DOHH2 (cell line): ENCODE data around the gene INPP4A.

ENCODE experiments used
- H3F3A ChIP-seq: fragments of 200-600 bp; sonication (generic), shearing (Covaris generic); 2 replicates; pipeline ENCODE4 v1.6.0; 2016; ENCODE audit warnings: antibody characterized with exemption, mild to moderate bottlenecking; ENCODE audit not compliant: control insufficient read depth, insufficient read depth
- H3K27ac ChIP-seq: fragments of 200-600 bp; sonication (generic); 2 replicates; pipeline ENCODE4 v1.5.1; 2014; ENCODE audit warnings: low read depth, mild to moderate bottlenecking, low read length, moderate library complexity
- H3K27me3 ChIP-seq: fragments of 200-600 bp; sonication (generic); 2 replicates; pipeline ENCODE4 v1.6.1; 2014; ENCODE audit warnings: mild to moderate bottlenecking, low read length, mixed read lengths; ENCODE audit not compliant: control insufficient read depth
- H3K36me3 ChIP-seq: fragments of 200-600 bp; sonication (generic); 2 replicates; pipeline ENCODE4 v1.6.1; 2014; ENCODE audit warnings: mild to moderate bottlenecking, low read length, moderate library complexity, mixed read lengths; ENCODE audit not compliant: control insufficient read depth
- H3K4me1 ChIP-seq: fragments of 200-600 bp; sonication (generic); 2 replicates; pipeline ENCODE4 v1.6.1; 2014; ENCODE audit warnings: mild to moderate bottlenecking, low read length, mixed read lengths; ENCODE audit not compliant: control insufficient read depth
- H3K4me2 ChIP-seq: fragments of 200-600 bp; sonication (generic); 2 replicates; pipeline ENCODE4 v1.6.0; 2014; ENCODE audit warnings: mild to moderate bottlenecking, low read length, moderate library complexity
- H3K4me3 ChIP-seq: fragments of 200-600 bp; sonication (generic); 2 replicates; pipeline ENCODE4 v1.5.1; 2014; ENCODE audit warnings: mild to moderate bottlenecking, low read length, mixed read lengths
- H3K79me2 ChIP-seq: fragments of 200-600 bp; sonication (generic); 2 replicates; pipeline ENCODE4 v1.6.1; 2014; ENCODE audit warnings: mild to moderate bottlenecking, low read length, mixed read lengths; ENCODE audit not compliant: control insufficient read depth
- H3K9me2 ChIP-seq: fragments of 200-600 bp; sonication (generic); replicated peaks from 2 replicates; pipeline ENCODE4 v1.6.1; 2014; ENCODE audit warnings: mild to moderate bottlenecking, low read length, mixed read lengths; ENCODE audit not compliant: control insufficient read depth
- H3K9me3 ChIP-seq: fragments of 200-600 bp; sonication (generic); 2 replicates; pipeline ENCODE4 v1.6.1; 2014; ENCODE audit warnings: antibody characterized with exemption, low read length, mixed read lengths; ENCODE audit not compliant: control insufficient read depth, insufficient read depth
- H4K20me1 ChIP-seq: fragments of 200-600 bp; sonication (generic); 2 replicates; pipeline ENCODE4 v1.6.0; 2014; ENCODE audit warnings: low read depth, mild to moderate bottlenecking, antibody characterized with exemption, low read length, moderate library complexity; ENCODE audit not compliant: control insufficient read depth, insufficient read depth
- CTCF ChIP-seq: fragments of 200-600 bp; sonication (generic); IDR thresholded peaks from one replicate; pipeline ENCODE4 v1.5.1; 2014; ENCODE audit warnings: antibody characterized with exemption, mild to moderate bottlenecking, low read depth, low read length; ENCODE audit not compliant: poor library complexity, severe bottlenecking
- EZH2phosphoT487 ChIP-seq: fragments of 200-600 bp; sonication (generic); IDR thresholded peaks from 2 replicates; pipeline ENCODE4 v1.6.1; 2017; ENCODE audit warnings: borderline replicate concordance, mild to moderate bottlenecking, antibody characterized with exemption, low read length, moderate library complexity, mixed read lengths

INPP4A gene

DNA sequence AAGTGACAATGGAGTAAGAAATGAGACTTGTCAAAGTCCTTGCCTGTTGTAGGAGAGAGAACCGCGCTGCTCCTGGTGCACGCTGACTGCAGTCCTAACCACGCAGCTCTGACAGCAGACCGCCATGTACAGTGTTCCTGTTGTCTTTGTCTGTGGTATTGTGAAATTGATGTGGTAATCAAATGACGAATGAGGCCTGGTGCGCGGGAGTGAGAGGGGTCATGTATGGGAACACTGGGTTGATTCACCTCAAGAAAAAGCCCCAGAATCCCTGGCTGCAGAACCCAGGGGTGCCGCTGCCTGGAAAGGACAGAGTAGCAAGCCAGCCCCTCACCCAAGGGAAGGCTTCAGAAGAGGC is 64.0 kb downstream of the INPP4A start:
- H3K4me1 ChIP-seq, result no peaks in the 10 kb centered on the region
- H3K27ac ChIP-seq, result no peak overlapping the region
- no peaks in the 10 kb centered on the region for H3F3A ChIP-seq
- H3K79me2 ChIP-seq, result no peaks in the 10 kb centered on the region; the same call in 1 of the 2 replicates
- no peaks in the 10 kb centered on the region for H3K9me2 ChIP-seq
- no peaks in the 10 kb centered on the region for H3K27me3 ChIP-seq
- H4K20me1 ChIP-seq, result no peaks in the 10 kb centered on the region
- TF ChIP-seq EZH2phosphoT487, result no peak
- TF ChIP-seq CTCF, result no peak
- no peaks in the 10 kb centered on the region for H3K9me3 ChIP-seq
- H3K4me3 ChIP-seq, result no peak overlapping the region
- no peak overlapping the region for H3K4me2 ChIP-seq
- H3K36me3 ChIP-seq, result no peaks in the 10 kb centered on the region

- no peaks in the 10 kb centered on the region for H4K20me1 ChIP-seq
- no peaks in the 10 kb centered on the region for H3K27me3 ChIP-seq
- no peaks in the 10 kb centered on the region for H3K9me3 ChIP-seq
- H3F3A ChIP-seq, result no peaks in the 10 kb centered on the region
- H3K9me2 ChIP-seq, result no peaks in the 10 kb centered on the region
- no peaks in the 10 kb centered on the region for H3K36me3 ChIP-seq
- no peak overlapping the region for H3K4me2 ChIP-seq
- H3K4me3 ChIP-seq, result no peak overlapping the region
- H3K4me1 ChIP-seq, result no peaks in the 10 kb centered on the region
- H3K79me2 ChIP-seq, result no peaks in the 10 kb centered on the region; the same call in 1 of the 2 replicates
- TF ChIP-seq EZH2phosphoT487, result no peak
- TF ChIP-seq CTCF, result no peak
- no peak overlapping the region for H3K27ac ChIP-seq
These were observed 65.1 kb downstream of the INPP4A start for GRCh38 chr2:98509542-98510321.

DNA sequence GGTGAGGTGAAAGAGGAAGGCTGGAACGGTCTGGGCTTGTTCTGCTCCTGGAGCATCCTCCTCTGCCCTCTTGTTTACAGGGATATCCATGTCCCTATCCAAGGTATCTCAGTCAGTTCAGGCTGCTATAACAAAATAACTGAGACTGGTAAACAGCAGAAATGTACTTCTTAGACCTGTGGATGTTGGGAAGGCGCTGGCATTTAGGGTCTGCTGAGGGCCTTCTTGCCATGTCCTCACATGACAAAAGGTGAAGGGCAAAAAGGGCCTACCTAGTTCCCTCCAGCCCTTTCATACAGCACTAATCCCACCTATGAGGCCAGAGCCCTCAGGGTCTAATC is 65.6 kb downstream of the INPP4A start:
- no peak overlapping the region for H3K27ac ChIP-seq
- H3K4me2 ChIP-seq, result no peak overlapping the region
- no peaks in the 10 kb centered on the region; the same call in 1 of the 2 replicates for H3K79me2 ChIP-seq
- no peaks in the 10 kb centered on the region for H3F3A ChIP-seq
- H3K9me3 ChIP-seq, result no peaks in the 10 kb centered on the region
- no peaks in the 10 kb centered on the region for H3K4me1 ChIP-seq
- H3K9me2 ChIP-seq, result no peaks in the 10 kb centered on the region
- H3K4me3 ChIP-seq, result no peak overlapping the region
- no peaks in the 10 kb centered on the region for H3K27me3 ChIP-seq
- no peaks in the 10 kb centered on the region for H3K36me3 ChIP-seq
- TF ChIP-seq CTCF, result no peak
- no peak for TF ChIP-seq EZH2phosphoT487
- no peaks in the 10 kb centered on the region for H4K20me1 ChIP-seq
